GM21526 (cell line): ENCODE results near the gene ZNF385B.

Experiments used
- ATAC-seq: cut with Tn5 transposase; IDR thresholded peaks from one replicate; pipeline ENCODE4 v1.9.1; 2021; ENCODE audit warnings: moderate library complexity; ENCODE audit not compliant: unreplicated experiment, low FRiP score

The ZNF385B gene

DNA sequence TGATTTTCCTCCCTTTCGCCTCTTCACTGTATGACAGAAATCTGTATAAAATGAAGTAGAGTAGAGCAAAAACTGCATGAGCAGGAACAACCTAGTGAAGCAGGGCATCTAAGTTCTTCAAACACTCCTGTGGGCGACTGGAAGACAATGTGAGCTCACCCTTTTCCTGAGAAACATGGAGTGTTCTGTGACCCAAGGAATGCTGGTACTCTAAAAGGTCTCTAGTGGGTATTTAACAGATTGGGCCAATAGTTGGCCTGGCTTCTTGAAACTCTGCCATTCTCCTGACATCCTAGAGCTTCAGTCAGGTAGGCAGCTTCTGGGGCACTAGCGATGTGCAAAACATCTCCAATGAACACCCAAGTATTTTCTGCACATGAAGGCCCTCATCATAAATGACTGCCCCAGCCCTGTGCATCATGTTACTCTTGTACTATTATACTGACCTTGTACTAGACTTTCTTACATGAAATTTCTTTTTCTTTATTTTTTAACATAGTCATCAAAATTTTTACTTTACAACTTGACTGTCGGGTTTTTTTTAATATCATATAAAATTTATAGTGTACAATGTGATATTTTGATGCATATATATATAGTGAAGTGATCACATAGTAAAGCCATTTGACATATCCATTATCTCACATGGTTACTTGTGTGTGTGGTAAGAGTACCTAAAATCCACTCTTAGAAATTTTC is 302.2 kb downstream of the ZNF385B start:
- no peak for ATAC-seq

DNA sequence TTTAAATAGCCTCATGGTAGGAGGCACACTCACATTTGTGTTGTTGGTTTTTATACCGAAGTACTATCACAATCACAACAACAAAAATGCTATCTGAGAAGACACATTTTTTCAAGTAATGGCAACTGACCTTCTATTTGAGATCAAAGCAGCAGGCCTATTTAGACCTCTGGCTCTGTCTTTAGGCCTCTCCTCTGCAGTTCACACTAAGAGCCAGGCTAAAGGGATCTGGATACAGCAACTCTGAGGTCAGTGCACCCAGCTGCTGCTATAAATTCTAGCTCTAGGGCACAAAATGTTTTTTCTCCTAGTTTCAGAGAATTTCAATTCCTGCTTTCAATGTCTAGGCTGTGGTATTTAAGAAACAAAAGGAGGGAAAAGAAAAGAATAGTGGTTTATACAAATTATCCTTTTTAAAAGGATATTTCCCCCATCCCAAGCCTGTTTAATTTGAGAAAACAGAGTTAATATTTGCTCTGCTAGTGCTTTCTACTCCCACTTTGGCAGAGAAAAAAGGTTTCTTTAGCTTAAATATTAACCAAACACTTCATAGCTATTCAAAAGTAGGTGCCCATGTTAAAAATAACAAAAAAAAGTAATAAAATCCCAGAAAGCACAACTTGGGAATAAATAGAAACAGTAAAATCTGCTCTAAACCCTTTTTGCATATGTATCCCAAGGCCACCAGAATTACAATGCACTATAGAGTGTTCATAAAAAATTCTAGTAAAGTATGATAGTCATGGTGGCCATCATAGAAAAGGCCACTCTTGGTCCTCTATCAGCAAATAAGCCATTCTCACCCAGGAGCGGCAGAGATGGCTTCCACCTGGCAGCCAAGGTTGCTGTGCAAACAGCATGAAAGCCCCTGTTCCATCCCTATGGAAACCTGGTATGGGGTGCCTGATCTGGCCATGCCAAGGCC is 303.1 kb downstream of the ZNF385B start:
- no peak for ATAC-seq

- no peak for ATAC-seq
Observed at GRCh38 chr2:179556425-179556824, 305.0 kb downstream of the ZNF385B start.

- no peak for ATAC-seq
Observed at GRCh38 chr2:179555691-179556283, 305.6 kb downstream of the ZNF385B start.

DNA sequence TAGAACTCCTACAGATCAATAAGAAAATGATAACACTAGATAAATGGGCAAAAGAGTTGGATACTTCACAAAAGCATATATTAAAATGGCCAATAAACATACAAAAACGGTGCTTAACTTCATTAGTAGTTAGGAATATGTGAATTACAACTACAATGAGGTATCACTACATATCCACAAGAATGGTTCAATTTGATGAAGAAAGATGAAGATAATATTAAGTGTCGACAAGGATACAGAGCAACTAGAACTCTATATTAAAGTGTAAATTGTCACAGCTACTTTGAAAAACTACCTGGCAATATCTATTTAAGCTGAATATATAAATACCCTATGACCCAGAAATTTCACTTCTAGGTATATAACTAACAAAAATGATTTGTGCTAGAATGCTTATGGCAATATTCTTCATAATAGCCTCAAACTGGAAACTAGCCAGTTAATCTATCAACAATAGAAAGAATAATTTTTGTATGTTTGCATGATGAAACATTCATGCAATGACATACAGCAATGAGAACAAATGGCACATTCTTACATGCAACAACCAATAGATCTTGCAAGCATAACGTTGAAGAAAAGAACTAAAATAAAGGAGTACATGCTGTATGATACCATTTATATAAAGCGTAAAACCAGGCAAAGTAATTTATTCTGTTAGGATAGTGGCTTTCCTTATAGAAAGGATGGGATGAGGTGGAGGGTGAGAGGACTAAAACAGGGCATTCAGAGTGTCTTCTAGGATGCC is 306.6 kb downstream of the ZNF385B start:
- ATAC-seq: no peak

DNA sequence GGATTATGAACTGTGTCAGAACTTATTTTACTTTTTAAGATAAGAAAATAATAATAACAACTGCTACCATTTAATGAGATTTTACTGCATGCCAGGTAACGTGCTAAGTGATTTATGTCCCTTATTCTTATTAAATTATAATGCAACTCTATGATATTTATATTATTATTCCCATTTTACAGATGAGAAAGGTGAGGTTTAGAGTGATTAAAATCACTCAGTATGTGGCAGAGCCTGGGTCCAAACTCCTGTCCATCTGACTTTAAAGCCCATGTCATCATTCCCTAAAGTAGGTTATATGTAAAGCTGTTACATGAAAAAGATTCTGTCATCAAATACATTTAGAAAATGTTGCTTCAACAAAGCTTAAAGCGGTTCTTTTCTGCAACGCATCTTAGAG is 308.0 kb downstream of the ZNF385B start:
- ATAC-seq: no peak

DNA sequence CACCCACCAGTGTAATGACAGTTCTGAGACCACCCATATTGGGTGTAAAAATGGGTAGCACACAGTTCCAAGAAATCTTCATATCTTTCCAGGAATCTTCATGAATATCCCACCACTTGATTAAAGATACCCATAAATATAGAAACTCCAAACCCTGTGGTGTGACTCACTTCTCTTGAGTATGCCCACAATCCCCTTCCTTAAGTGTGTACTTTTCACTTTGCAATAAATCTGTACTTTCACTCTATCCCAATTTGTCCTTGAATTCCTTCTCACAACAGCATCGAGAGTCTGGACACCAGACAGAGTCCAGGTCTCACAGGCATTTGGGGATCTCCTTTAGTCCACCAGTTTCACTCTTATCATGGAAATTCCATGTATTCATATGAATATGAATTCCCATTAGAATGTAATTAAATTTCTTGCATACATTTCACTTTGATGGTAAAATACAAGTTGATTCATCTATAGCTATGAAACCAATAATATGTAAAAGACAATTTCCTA is 309.8 kb downstream of the ZNF385B start:
- ATAC-seq: no peak

DNA sequence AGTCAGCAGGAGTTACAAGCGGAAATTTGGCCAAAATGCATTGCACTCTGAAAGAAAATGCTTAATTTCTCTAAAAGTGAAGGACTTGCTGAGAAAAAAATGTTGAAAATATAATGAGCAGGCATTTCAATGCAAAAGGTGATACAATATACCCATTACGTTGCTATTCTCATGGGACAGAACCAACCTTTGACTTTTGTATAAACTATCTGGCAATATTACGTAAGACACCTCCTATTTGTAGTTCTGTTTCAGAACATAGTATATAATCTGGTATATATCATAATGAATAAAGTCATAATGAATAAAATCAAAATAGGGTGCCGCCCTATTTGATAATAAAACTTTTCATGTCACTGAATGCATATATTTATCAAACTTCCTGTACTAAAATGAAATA is 310.6 kb downstream of the ZNF385B start:
- ATAC-seq: no peak

DNA sequence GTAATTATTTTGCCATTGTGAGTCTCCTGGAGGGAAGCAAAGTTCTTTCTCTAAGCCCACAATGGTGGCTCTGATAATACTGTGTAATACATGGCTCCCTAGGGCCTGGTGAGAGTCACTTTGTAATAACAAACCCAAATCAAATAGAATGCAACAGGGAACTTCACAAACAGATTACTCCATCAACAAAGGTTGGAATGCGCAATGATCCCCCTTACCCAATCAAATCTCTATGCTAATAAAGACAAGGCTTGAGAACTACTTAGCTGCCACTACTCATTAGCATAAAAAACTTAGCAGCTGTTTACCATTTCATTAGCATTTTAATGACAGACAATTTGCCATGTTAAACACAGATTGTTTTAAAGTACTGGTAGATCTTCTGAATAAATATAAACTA is 311.2 kb downstream of the ZNF385B start:
- no peak for ATAC-seq

DNA sequence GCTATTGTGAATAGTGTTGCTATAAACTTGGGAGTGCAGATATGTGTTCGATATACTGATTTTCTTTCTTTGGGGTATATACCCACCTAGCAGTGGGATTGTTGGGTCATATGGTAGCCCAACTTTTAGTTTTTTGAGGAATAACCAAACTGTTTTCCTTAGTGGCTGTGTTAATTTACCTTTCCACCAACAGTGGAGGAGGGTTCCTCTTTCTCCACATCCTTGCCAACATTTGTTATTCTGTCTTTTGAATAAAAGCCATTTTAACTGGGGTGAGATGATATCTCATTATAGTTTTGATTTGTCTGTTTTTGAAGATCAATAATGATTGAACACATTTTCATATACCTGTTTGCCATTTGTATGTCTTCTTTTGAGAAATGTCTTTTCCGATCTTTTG is 314.8 kb downstream of the ZNF385B start:
- no peak for ATAC-seq

- ATAC-seq: no peak
Observed at GRCh38 chr2:179545024-179545423, 316.4 kb downstream of the ZNF385B start.

DNA sequence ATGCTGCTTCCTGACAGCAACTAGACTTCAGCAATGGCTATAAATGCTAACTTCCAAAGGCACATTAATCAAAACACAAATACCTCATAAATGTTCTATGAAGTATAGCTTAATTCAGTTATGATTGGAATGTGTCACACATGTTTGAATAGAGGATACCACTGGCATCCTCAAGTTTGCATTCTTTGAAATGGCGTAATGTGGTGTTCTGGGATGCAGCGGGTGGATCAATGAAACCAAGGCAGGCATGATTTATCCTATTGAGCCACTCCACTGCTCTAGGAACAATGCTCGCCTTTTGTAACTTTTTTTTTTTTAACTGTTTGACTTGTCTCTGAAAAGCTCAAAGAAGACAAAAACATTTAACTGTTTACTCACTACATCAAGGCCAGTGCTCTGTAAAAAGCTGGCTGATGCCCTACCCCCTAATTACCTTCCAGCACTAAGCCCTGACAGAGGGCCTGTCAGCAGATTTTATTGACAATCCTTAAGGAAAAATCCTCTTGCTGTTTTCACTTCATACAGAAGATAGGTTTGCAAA is 318.0 kb downstream of the ZNF385B start:
- ATAC-seq: no peak

- no peak for ATAC-seq
Observed at GRCh38 chr2:179541586-179541985, 319.8 kb downstream of the ZNF385B start.

DNA sequence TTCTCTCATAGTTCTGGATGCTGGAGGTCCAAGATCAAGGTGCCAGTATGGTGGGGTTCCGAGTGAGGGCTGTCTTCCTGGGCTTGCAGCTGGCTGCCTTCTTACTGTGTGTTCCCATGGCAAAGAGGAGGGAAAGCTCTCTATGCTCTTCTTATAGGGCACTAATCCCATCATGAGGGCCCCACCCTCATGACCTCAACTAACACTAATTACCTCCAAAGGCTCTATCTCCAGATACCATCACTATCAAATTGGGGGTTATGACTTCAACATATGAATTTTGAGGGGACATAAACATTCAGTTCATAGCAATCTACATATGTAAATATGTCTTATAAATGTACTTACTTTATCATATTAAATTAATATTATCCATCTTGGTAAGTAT is 322.3 kb downstream of the ZNF385B start:
- ATAC-seq: no peak

GRCh38 chr2:179538406-179539123 is 322.8 kb downstream of the ZNF385B start:
- ATAC-seq: no peak

DNA sequence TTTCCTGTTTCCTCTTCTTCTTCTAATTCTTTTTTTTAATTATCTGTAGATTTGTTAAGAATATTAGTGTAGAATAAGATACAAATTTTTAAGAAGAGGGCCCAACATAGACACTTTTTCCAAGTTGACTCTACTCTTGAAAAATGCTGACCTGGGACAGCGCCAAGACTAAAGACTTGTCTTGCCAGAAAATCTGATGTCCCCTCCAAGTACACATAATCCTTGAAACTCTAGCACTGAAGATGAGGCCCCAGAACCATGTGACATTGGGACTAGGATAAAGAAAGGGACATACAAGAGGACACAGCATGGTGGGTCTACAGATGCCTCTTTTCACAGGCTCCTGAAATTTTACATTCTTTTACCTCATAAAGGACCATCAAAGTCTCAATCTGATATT is 325.2 kb downstream of the ZNF385B start:
- no peak for ATAC-seq

DNA sequence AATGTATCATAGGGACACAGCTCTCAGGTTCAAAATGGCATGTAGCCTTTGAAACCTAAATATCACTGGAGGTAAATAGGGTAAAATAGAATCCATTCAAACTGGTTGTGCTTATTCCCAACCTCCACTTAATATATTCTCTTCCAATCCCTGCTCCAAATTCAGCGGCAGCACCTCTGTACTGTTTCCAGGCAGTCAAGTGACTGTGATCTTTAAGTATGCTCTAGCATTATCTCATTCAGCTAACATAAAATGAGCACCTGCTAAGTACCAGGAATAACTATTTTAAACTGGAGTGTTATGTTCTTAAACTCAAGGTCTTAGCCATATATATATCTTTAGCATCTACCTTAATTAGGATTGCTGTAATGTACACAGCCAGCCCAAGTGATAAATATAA is 327.5 kb downstream of the ZNF385B start:
- ATAC-seq: no peak

GRCh38 chr2:179532863-179533278 is 328.5 kb downstream of the ZNF385B start:
- ATAC-seq: no peak

DNA sequence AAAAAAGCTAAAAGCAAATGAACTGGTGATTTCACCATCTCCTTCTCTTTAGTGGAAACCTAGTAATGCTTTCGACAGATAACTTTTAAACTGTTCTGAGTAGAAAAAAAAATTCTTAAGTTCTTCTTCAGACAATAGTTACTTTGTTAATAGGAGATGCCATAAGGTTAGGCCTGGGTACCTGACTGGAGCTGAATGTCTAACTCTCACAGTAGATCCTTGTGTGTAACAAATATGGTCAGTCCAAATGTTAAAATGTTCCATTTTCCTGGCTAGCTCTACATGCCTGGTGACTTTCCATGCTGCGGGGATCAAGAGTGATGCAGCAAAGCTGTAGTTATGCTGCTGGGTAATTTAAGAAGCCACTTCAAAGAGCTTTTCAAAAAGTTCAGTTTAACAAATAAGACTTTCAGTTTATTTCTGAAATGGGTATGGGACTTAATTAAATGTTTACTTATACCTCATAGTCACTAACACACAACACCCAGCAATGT is 332.8 kb downstream of the ZNF385B start:
- no peak for ATAC-seq
